Body of pancreas (tissue), 4 donors: ENCODE data around the gene ABCC5. TPM values are rescaled to one million over a fixed set of nuclear protein-coding genes. Genes with fewer than 3 reads are reported as not detected.

Experiments
- ATAC-seq: fragments of 150-250 bp; one replicate; pipeline ENCODE4 v1.9.1; 2016
- DNase-seq, 4 donors: peaks; one replicate each; pipeline ENCODE4 v3.0.0-alpha.2; 2019
- H3K27ac ChIP-seq, 4 donors: fragments of 200-600 bp; sonication (generic); 1 replicate in 3 of 4; 2 replicates in 1 of 4; pipeline versions ENCODE4 v1.5.1 to v1.6.1; 2016 to 2019; ENCODE audit warnings: mild to moderate bottlenecking in 1 of 4, mixed read lengths in 1 of 4, moderate library complexity in 1 of 4
- H3K27me3 ChIP-seq, 2 donors: fragments of 200-600 bp; sonication (generic); one replicate each; pipeline ENCODE4 v1.6.0; 2016; ENCODE audit warnings: mild to moderate bottlenecking in 1 of 2
- H3K36me3 ChIP-seq, 2 donors: fragments of 200-600 bp; sonication (generic); replicated peaks in 1 of 2; 2 replicates each; pipeline ENCODE4 v1.5.1; 2016; ENCODE audit warnings: low read depth in 2 of 2; ENCODE audit not compliant: insufficient read depth in 1 of 2
- H3K4me1 ChIP-seq: fragments of 200-600 bp; sonication (generic); one replicate; pipeline ENCODE4 v1.6.0; 2016
- H3K4me3 ChIP-seq, 2 donors: fragments of 200-600 bp; sonication (generic); 1 replicate in 1 of 2; 2 replicates in 1 of 2; pipeline ENCODE4 v1.5.1; 2016 to 2019
- H3K9me3 ChIP-seq, 3 donors: fragments of 200-600 bp; sonication (generic); 1 replicate in 2 of 3; 2 replicates in 1 of 3; pipeline ENCODE4 v1.5.1; 2016
- POLR2A ChIP-seq, 3 donors: fragments of 450-650 bp; IDR thresholded peaks; one replicate each; pipeline ENCODE4 v1.6.1; 2016; ENCODE audit warnings: antibody characterized with exemption in 3 of 3, mild to moderate bottlenecking in 2 of 3
- WGBS, 2 donors: methylation state at CpG; one replicate each; pipeline ENCODE4 v1.1.5; 2017; 5-methylcytosine and 5-hydroxymethylcytosine counted together
- intact Hi-C: fragments of 100-400 bp; cut with DNase I; formaldehyde crosslinking; loops from one replicate; pipeline ENCODE4 v1.15.1; 2023
- total RNA-seq, 2 donors: library from RNA; depleted of rRNA; stranded (reverse); fragments of >200 nt; gene quantifications; one replicate each; pipeline ENCODE4 v1.1.0, GENCODE V29; 2016
- TF ChIP-seq, protein P1 (sequence below), 7 experiments: fragments of 450-650 bp in 4 of 7; fragments of 200-600 bp in 3 of 7; sonication (generic) in 3 of 7; IDR thresholded peaks; one replicate each; pipeline ENCODE4 v1.5.1; 2016 to 2019; ENCODE audit warnings: antibody characterized with exemption in 7 of 7

Gene ABCC5
- total RNA-seq, 2 donors from 2014 or later = 17.1 to 20.1 TPM

DNA sequence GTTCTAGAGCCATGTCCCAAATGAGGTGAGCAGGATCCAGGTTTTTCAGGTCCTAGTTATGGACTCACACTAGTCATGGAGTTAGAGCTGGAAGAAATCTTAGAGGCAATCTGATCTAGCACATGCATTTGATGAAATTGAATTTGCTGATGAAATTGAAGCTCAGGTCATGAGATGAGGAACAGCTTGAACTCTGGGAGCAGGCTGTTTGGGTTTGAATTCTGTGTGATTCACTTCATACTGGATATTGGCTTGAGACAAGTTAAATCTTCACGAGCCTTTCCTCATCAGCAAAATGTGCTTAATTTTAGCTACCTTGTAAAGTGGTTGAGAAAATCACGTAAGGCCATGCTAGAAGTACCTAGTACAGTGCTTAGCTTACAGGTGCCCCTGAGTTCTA, 99.5 kb downstream of the ABCC5 start:
- Histone ChIP-seq H3K4me3 (no peak overlapping the region), H3K4me1 (peaks cover 7% of the 10 kb centered on the region), H3K36me3 (no peaks in the 10 kb centered on the region), H3K27me3 (no peaks in the 10 kb centered on the region), H3K27ac (no peak overlapping the region), H3K9me3 (no peaks in the 10 kb centered on the region)
- TF ChIP-seq, protein P1, sequence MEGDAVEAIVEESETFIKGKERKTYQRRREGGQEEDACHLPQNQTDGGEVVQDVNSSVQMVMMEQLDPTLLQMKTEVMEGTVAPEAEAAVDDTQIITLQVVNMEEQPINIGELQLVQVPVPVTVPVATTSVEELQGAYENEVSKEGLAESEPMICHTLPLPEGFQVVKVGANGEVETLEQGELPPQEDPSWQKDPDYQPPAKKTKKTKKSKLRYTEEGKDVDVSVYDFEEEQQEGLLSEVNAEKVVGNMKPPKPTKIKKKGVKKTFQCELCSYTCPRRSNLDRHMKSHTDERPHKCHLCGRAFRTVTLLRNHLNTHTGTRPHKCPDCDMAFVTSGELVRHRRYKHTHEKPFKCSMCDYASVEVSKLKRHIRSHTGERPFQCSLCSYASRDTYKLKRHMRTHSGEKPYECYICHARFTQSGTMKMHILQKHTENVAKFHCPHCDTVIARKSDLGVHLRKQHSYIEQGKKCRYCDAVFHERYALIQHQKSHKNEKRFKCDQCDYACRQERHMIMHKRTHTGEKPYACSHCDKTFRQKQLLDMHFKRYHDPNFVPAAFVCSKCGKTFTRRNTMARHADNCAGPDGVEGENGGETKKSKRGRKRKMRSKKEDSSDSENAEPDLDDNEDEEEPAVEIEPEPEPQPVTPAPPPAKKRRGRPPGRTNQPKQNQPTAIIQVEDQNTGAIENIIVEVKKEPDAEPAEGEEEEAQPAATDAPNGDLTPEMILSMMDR (IDR thresholded peaks at IDR 0.05) = no peak
- TF ChIP-seq POLR2A (IDR thresholded peaks at IDR 0.05) = no peak
- no peak for DNase-seq
- intact Hi-C loops = no loop called here
- ATAC-seq = no peak
- 89 to 95% methylated on average over 2 of the region's 2 CpGs for WGBS, 2 donors

DNA sequence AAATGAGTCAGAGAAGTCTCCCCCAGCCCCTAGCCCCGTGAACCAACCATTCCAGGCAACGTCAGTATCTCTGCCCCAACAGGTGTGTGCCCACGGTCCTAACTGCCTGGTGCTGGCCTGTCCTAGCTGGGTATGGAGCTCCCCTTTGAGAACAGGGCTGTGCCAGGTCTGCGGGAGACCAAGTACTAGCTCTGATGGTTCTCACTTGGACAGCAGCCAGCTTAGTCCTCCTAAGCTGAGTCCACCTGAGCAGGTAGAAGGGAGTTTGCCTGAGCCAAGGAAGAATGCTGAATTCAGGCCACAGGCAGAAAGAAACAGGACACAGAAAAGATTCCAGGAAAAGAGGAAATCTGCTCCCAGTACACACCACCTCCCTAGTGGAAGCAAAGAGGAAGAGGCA, 99.9 kb downstream of the ABCC5 start:
- intact Hi-C loops = no loop called here
- H3K27ac ChIP-seq = no peak overlapping the region

DNA sequence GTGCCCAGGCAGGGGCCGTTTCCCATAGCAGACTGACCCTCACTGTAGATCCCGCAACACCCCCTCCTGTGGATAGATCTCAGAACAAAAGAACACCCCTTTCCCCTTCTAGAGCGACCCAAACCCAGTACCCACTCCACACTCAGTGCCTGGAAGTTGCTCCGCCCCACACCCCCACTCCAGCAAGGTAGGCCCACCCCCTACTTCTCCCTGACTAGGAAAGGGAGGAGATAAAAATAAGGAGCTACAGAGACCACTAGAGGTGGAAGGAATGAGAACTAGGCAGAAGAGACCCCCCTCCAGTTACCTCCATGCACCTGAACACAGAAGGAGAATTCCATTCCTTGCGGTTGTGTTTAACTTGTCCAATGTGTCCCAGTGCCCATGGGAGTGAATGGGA, 102.8 kb downstream of the ABCC5 start:
- peaks cover 7% of the 10 kb centered on the region for H3K4me1 ChIP-seq
- ATAC-seq (no peak), DNase-seq (no peak)
- WGBS, 2 donors = 84 to 95% methylated on average over 5 of the region's 5 CpGs
- TF ChIP-seq, protein P1 (IDR thresholded peaks at IDR 0.05) = no peak
- no peak for TF ChIP-seq POLR2A (IDR thresholded peaks at IDR 0.05)
- no peak overlapping the region for H3K27ac ChIP-seq
- intact Hi-C loops = no loop called here
- no peak overlapping the region for H3K4me3 ChIP-seq
- H3K36me3 ChIP-seq = no peaks in the 10 kb centered on the region
- H3K27me3 ChIP-seq = no peaks in the 10 kb centered on the region
- H3K9me3 ChIP-seq = no peaks in the 10 kb centered on the region

More for the DNA sequence above, 99.9 kb downstream of the ABCC5 start:
- Histone ChIP-seq H3K27me3 (no peaks in the 10 kb centered on the region), H3K4me1 (peaks cover 7% of the 10 kb centered on the region), H3K4me3 (no peak overlapping the region), H3K36me3 (no peaks in the 10 kb centered on the region), H3K9me3 (no peaks in the 10 kb centered on the region)
- WGBS, 2 donors = 54 to 79% methylated on average over 2 to 4 of the region's 4 CpGs
- TF ChIP-seq POLR2A (IDR thresholded peaks at IDR 0.05) = no peak
- TF ChIP-seq, protein P1 (IDR thresholded peaks at IDR 0.05) = no peak
- DNase-seq (no peak), ATAC-seq (no peak)

DNA sequence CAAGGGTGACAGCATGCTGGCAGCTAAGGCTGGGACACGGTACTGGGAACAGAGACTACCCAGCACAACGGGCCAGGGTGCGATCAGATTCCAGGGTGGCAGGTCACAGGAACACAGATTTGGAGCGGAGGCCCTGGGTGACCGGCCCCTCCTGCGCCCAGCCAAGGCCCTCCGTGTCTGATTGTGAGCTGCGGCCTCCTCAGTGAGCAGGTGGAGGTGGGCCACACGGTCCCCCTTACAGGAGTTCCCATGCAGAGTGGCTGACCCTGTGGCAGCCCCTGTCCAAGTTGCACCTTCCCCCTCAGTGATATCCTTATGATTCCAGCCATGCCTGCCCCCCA, 104.1 kb downstream of the ABCC5 start:
- ATAC-seq (no peak), DNase-seq (no peak)
- Histone ChIP-seq H3K36me3 (no peaks in the 10 kb centered on the region), H3K4me1 (peaks cover 7% of the 10 kb centered on the region), H3K4me3 (no peak overlapping the region), H3K27ac (no peak overlapping the region), H3K9me3 (no peaks in the 10 kb centered on the region), H3K27me3 (no peaks in the 10 kb centered on the region)
- intact Hi-C loops = no loop called here
- WGBS, 2 donors = 58 to 67% methylated on average over 3 to 9 of the region's 9 CpGs
- no peak for TF ChIP-seq POLR2A (IDR thresholded peaks at IDR 0.05)
- TF ChIP-seq, protein P1 (IDR thresholded peaks at IDR 0.05) = no peak

DNA sequence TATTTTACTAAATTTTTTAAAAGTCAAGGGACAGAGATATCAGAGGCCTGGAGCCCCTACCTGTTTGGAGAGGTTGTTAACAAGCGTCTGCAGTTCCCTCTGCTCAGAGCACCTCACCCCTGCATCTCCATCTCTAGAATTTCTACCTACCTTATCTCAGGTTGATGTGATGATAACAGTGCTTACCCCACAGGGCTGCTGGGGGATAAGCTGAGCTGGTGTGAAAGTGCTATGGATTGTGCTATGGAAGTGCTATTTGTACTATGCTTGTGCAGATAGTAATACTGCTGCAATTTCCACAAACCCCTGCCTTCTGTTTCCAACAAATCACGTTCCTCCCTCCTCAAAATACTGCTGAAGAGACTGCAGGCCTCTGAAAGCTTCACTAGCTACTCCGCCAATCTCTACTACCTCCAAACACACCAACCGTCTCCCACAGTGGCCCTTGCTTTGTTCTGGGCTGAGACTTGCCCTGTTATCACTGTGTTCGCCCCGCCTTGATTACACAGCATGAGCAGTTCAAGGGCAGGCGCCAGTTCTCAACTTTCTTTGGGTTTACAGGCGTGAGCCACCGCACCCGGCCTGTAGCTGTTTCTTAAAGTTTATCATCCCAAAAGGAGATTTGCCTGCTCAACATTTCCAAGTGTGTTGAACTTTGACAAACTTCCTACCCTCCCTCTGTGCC, 104.6 kb downstream of the ABCC5 start:
- TF ChIP-seq, protein P1 (IDR thresholded peaks at IDR 0.05) = no peak
- no peak for TF ChIP-seq POLR2A (IDR thresholded peaks at IDR 0.05)
- peak in 3 of 4 donors; percentile 20 to 29 (median 22) for DNase-seq
- 53 to 82% methylated on average over 10 of the region's 10 CpGs for WGBS, 2 donors

More for the DNA sequence above, 104.6 kb downstream of the ABCC5 start:
- Histone ChIP-seq H3K9me3 (no peaks in the 10 kb centered on the region), H3K4me3 (no peak overlapping the region), H3K36me3 (no peaks in the 10 kb centered on the region), H3K27me3 (no peaks in the 10 kb centered on the region), H3K4me1 (peaks cover 7% of the 10 kb centered on the region), H3K27ac (no peak overlapping the region)
- intact Hi-C loops = no loop called here
- ATAC-seq = no peak
